HL-60 (cell line): Measurements from ENCODE around the gene EVI5.

Experiments
- DNase-seq, 2 experiments: peaks; one replicate each; pipeline ENCODE4 v3.0.0-alpha.2; 2010 to 2020; ENCODE audit warnings: low read depth in 1 of 2, low spot score in 1 of 2
- H3K27ac ChIP-seq: fragments of 250-450 bp; sonication (Bioruptor Pico); replicated peaks from 2 replicates; pipeline ENCODE4 v1.5.1; 2020; ENCODE audit warnings: mild to moderate bottlenecking, moderate library complexity
- H3K27me3 ChIP-seq: fragments of 250-450 bp; sonication (Bioruptor Pico); 2 replicates; pipeline ENCODE4 v1.5.1; 2021; ENCODE audit warnings: mild to moderate bottlenecking, moderate library complexity; ENCODE audit not compliant: insufficient read depth, poor library complexity, severe bottlenecking
- H3K4me3 ChIP-seq: replicated peaks from 2 replicates; pipeline ENCODE4 v1.5.1; 2011; ENCODE audit warnings: mild to moderate bottlenecking, control low read depth, low read length; ENCODE audit not compliant: insufficient read depth
- CTCF ChIP-seq: IDR thresholded peaks from one replicate; pipeline ENCODE4 v1.5.1; 2011; ENCODE audit warnings: low read length, control low read depth, inconsistent platforms; ENCODE audit not compliant: insufficient read depth
- GABPA ChIP-seq: IDR thresholded peaks from 2 replicates; pipeline ENCODE4 v1.6.1; 2012; ENCODE audit warnings: low read depth
- POLR2AphosphoS5 ChIP-seq: IDR thresholded peaks from 2 replicates; pipeline ENCODE4 v1.6.1; 2012; ENCODE audit warnings: low read depth
- REST ChIP-seq: IDR thresholded peaks from 2 replicates; pipeline ENCODE4 v1.6.1; 2012; ENCODE audit warnings: low read depth; ENCODE audit not compliant: insufficient replicate concordance
- SPI1 ChIP-seq: IDR thresholded peaks from 2 replicates; pipeline ENCODE4 v1.6.1; 2012; ENCODE audit warnings: low read depth, mild to moderate bottlenecking, borderline replicate concordance

EVI5 gene

GRCh38 chr1:92795166-92795565 lies 10.3 kb upstream of the EVI5 start:
- Histone ChIP-seq H3K27me3 (no peaks in the 10 kb centered on the region), H3K27ac (no peak overlapping the region), H3K4me3 (no peak overlapping the region)
- DNase-seq = no peak
- TF ChIP-seq CTCF = no peak
- no peak for TF ChIP-seq REST
- TF ChIP-seq GABPA = no peak
- TF ChIP-seq SPI1 = no peak
- no peak for TF ChIP-seq POLR2AphosphoS5

GRCh38 chr1:92792340-92792782 lies 7.5 kb upstream of the EVI5 start:
- no peak overlapping the region for H3K27ac ChIP-seq
- no peaks in the 10 kb centered on the region for H3K27me3 ChIP-seq
- TF ChIP-seq POLR2AphosphoS5 (no peak), REST (no peak), GABPA (no peak), CTCF (no peak), SPI1 (no peak)
- no peak overlapping the region for H3K4me3 ChIP-seq
- DNase-seq = no peak

DNA sequence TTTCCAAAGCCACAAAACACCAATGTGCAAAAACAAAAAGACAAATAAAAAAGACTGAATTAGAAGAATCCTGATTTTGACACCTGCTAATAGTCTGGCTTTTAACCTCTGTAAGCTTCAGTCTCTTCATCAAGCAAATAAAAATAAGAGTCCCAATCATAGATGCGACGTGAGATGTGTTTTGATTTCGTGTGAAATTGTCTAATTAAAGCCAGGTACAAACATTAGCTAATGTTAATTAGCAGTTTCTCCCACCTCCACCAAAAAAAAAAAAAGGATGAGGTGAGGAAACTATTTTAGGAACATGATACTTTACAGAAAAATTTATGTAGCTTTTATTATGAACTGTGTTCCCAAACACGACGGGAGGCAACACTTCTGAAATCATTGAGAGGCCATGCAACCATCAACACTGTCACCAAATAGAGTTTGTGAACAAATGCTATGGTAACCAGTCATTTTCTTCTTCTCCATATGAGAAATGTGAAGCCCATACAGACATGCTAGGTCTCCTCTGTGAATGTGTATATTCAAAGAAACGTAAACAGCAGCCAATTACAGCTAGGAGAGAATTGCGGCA lies 6.7 kb upstream of the EVI5 start:
- TF ChIP-seq POLR2AphosphoS5 (no peak), REST (no peak), SPI1 (no peak), GABPA (no peak), CTCF (no peak)
- no peak for DNase-seq
- H3K27me3 ChIP-seq = no peaks in the 10 kb centered on the region
- H3K27ac ChIP-seq = no peak overlapping the region
- no peak overlapping the region for H3K4me3 ChIP-seq
